ENCODE data around the gene LIMS2. TPM values are rescaled to one million over a fixed set of nuclear protein-coding genes. Genes with fewer than 3 reads are reported as not detected.
A peak's percentile ranks its signal among the peaks of the same experiment; 100 is the strongest.

Gene LIMS2
- total and polyA plus RNA-seq, 3 experiments from 2014 or later = 3.1 to 6.1 (median 5.9) TPM

- no peaks in the 10 kb centered on the region for H3K36me3 Mint-ChIP-seq
- no peak overlapping the region for H3K27ac ChIP-seq (ENCODE audit: low read depth, low read length)
- peaks cover 17% of the 10 kb centered on the region for H3K27me3 ChIP-seq (ENCODE audit: insufficient read depth, low read length, poor library complexity, severe bottlenecking)
- H3K4me3 ChIP-seq (ENCODE audit: low read length) = no peak overlapping the region
- H3K27me3 Mint-ChIP-seq = peaks cover 13 to 38% of the 10 kb centered on the region in 2 donors
- ChIA-PET CTCF (no interaction called here), POLR2A (no interaction called here)
- H3K9me3 Mint-ChIP-seq = no peaks in the 10 kb centered on the region
- H3K4me1 Mint-ChIP-seq = no peaks in the 10 kb centered on the region
- H3K27ac Mint-ChIP-seq = no peak overlapping the region
- no peak overlapping the region for H3K4me3 Mint-ChIP-seq
- no peaks in the 10 kb centered on the region for H3K36me3 ChIP-seq (ENCODE audit: insufficient read depth, low read length)
- no peaks in the 10 kb centered on the region for H3K4me1 ChIP-seq (ENCODE audit: insufficient read depth, low read length)
- no peaks in the 10 kb centered on the region for H3K9me3 ChIP-seq (ENCODE audit: low read length)
- peak in 1 of 5 donors; percentile 35 for DNase-seq
Measured at GRCh38 chr2:127659408-127660290, 15.7 kb downstream of the LIMS2 start.

- ChIA-PET POLR2A (no interaction called here), CTCF (no interaction called here)
- Mint-ChIP-seq H3K27ac (no peak overlapping the region), H3K9me3 (no peaks in the 10 kb centered on the region), H3K4me3 (no peak overlapping the region), H3K4me1 (no peaks in the 10 kb centered on the region), H3K36me3 (no peaks in the 10 kb centered on the region), H3K27me3 (peaks cover 13 to 38% of the 10 kb centered on the region in 2 donors)
- Histone ChIP-seq H3K27ac (ENCODE audit: low read depth, low read length) (no peak overlapping the region), H3K27me3 (ENCODE audit: insufficient read depth, low read length, poor library complexity, severe bottlenecking) (peaks cover 16% of the 10 kb centered on the region), H3K4me3 (ENCODE audit: low read length) (no peak overlapping the region), H3K9me3 (ENCODE audit: low read length) (no peaks in the 10 kb centered on the region), H3K36me3 (ENCODE audit: insufficient read depth, low read length) (no peaks in the 10 kb centered on the region), H3K4me1 (ENCODE audit: insufficient read depth, low read length) (no peaks in the 10 kb centered on the region)
- peak in 1 of 5 donors; percentile 33 for DNase-seq
Measured at GRCh38 chr2:127658641-127659407, 16.5 kb downstream of the LIMS2 start.

GRCh38 chr2:127658146-127658545 is 17.2 kb downstream of the LIMS2 start:
- Mint-ChIP-seq H3K36me3 (no peaks in the 10 kb centered on the region), H3K9me3 (no peaks in the 10 kb centered on the region), H3K27me3 (peaks cover 11 to 33% of the 10 kb centered on the region in 2 donors), H3K4me1 (no peaks in the 10 kb centered on the region), H3K27ac (no peak overlapping the region), H3K4me3 (no peak overlapping the region)
- Histone ChIP-seq H3K4me3 (ENCODE audit: low read length) (no peak overlapping the region), H3K4me1 (ENCODE audit: insufficient read depth, low read length) (no peaks in the 10 kb centered on the region), H3K36me3 (ENCODE audit: insufficient read depth, low read length) (no peaks in the 10 kb centered on the region), H3K9me3 (ENCODE audit: low read length) (no peaks in the 10 kb centered on the region), H3K27ac (ENCODE audit: low read depth, low read length) (no peak overlapping the region), H3K27me3 (ENCODE audit: insufficient read depth, low read length, poor library complexity, severe bottlenecking) (peaks cover 12% of the 10 kb centered on the region)
- peak in 1 of 5 donors; percentile 1 for DNase-seq
- ChIA-PET POLR2A (no interaction called here), CTCF (no interaction called here)

- Mint-ChIP-seq H3K9me3 (no peaks in the 10 kb centered on the region), H3K27ac (no peak overlapping the region), H3K36me3 (no peaks in the 10 kb centered on the region), H3K27me3 (peaks cover 11 to 25% of the 10 kb centered on the region in 2 donors), H3K4me3 (no peak overlapping the region), H3K4me1 (no peaks in the 10 kb centered on the region)
- H3K36me3 ChIP-seq (ENCODE audit: insufficient read depth, low read length) = no peaks in the 10 kb centered on the region
- H3K27me3 ChIP-seq (ENCODE audit: insufficient read depth, low read length, poor library complexity, severe bottlenecking) = peaks cover 8% of the 10 kb centered on the region
- CTCF ChIA-PET = no interaction called here
- H3K4me3 ChIP-seq (ENCODE audit: low read length) = no peak overlapping the region
- no peak overlapping the region for H3K27ac ChIP-seq (ENCODE audit: low read depth, low read length)
- DNase-seq = peak in 1 of 5 donors; percentile 23
- no peaks in the 10 kb centered on the region for H3K9me3 ChIP-seq (ENCODE audit: low read length)
- H3K4me1 ChIP-seq (ENCODE audit: insufficient read depth, low read length) = no peaks in the 10 kb centered on the region
- POLR2A ChIA-PET = no interaction called here
Measured at GRCh38 chr2:127657232-127657595, 18.1 kb downstream of the LIMS2 start.

- H3K27me3 Mint-ChIP-seq = peaks cover 11 to 21% of the 10 kb centered on the region in 2 donors
- H3K4me1 ChIP-seq (ENCODE audit: insufficient read depth, low read length) = no peaks in the 10 kb centered on the region
- H3K4me3 Mint-ChIP-seq = no peak overlapping the region
- POLR2A ChIA-PET = no interaction called here
- DNase-seq = peak in 1 of 5 donors; percentile 39
- no peak overlapping the region for H3K27ac ChIP-seq (ENCODE audit: low read depth, low read length)
- H3K4me3 ChIP-seq (ENCODE audit: low read length) = no peak overlapping the region
- no peaks in the 10 kb centered on the region for H3K9me3 ChIP-seq (ENCODE audit: low read length)
- no peaks in the 10 kb centered on the region for H3K9me3 Mint-ChIP-seq
- CTCF ChIA-PET = no interaction called here
- no peak overlapping the region for H3K27ac Mint-ChIP-seq
- no peaks in the 10 kb centered on the region for H3K36me3 Mint-ChIP-seq
- H3K27me3 ChIP-seq (ENCODE audit: insufficient read depth, low read length, poor library complexity, severe bottlenecking) = peaks cover 4% of the 10 kb centered on the region
- H3K4me1 Mint-ChIP-seq = no peaks in the 10 kb centered on the region
- no peaks in the 10 kb centered on the region for H3K36me3 ChIP-seq (ENCODE audit: insufficient read depth, low read length)
Measured at GRCh38 chr2:127656569-127657231, 18.6 kb downstream of the LIMS2 start.

- H3K4me3 Mint-ChIP-seq = no peak overlapping the region
- H3K9me3 ChIP-seq (ENCODE audit: low read length) = no peaks in the 10 kb centered on the region
- peaks cover 9% of the 10 kb centered on the region in 2 donors for H3K27me3 Mint-ChIP-seq
- H3K27ac ChIP-seq (ENCODE audit: low read depth, low read length) = no peak overlapping the region
- no peaks in the 10 kb centered on the region for H3K9me3 Mint-ChIP-seq
- no peaks in the 10 kb centered on the region for H3K4me1 Mint-ChIP-seq
- POLR2A ChIA-PET = no interaction called here
- no peaks in the 10 kb centered on the region for H3K36me3 ChIP-seq (ENCODE audit: insufficient read depth, low read length)
- H3K27ac Mint-ChIP-seq = no peak overlapping the region
- no peaks in the 10 kb centered on the region for H3K27me3 ChIP-seq (ENCODE audit: insufficient read depth, low read length, poor library complexity, severe bottlenecking)
- CTCF ChIA-PET = interaction anchor here (0.9 kb wide), 1 partner anchor 64 kb away, joined by 3 read pairs; no protein-coding TSS in a partner anchor
- DNase-seq = peak in 1 of 5 donors; percentile 32
- no peaks in the 10 kb centered on the region for H3K4me1 ChIP-seq (ENCODE audit: insufficient read depth, low read length)
- H3K36me3 Mint-ChIP-seq = no peaks in the 10 kb centered on the region
- no peak overlapping the region for H3K4me3 ChIP-seq (ENCODE audit: low read length)
Measured at GRCh38 chr2:127655209-127656073, 19.9 kb downstream of the LIMS2 start.

GRCh38 chr2:127654838-127655175 is 20.5 kb downstream of the LIMS2 start:
- DNase-seq = peak in 1 of 5 donors; percentile 42
- Histone ChIP-seq H3K27ac (ENCODE audit: low read depth, low read length) (no peak overlapping the region), H3K36me3 (ENCODE audit: insufficient read depth, low read length) (no peaks in the 10 kb centered on the region), H3K9me3 (ENCODE audit: low read length) (no peaks in the 10 kb centered on the region), H3K4me3 (ENCODE audit: low read length) (no peak overlapping the region), H3K27me3 (ENCODE audit: insufficient read depth, low read length, poor library complexity, severe bottlenecking) (no peaks in the 10 kb centered on the region), H3K4me1 (ENCODE audit: insufficient read depth, low read length) (peaks cover 1% of the 10 kb centered on the region)
- Mint-ChIP-seq H3K27ac (no peak overlapping the region), H3K27me3 (peaks cover 3 to 8% of the 10 kb centered on the region in 2 donors), H3K4me3 (no peak overlapping the region), H3K9me3 (no peaks in the 10 kb centered on the region), H3K36me3 (no peaks in the 10 kb centered on the region), H3K4me1 (peaks cover 0 to under 1% (median under 1%) of the 10 kb centered on the region in 3 donors)
- CTCF ChIA-PET = interaction anchor here (0.9 to 1.5 kb wide), 2 partner anchors 15 to 64 kb away, joined by 3 read pairs; no protein-coding TSS in a partner anchor
- POLR2A ChIA-PET = no interaction called here
